ENCODE measurements around the gene LCN1. TPM values are rescaled to one million over a fixed set of nuclear protein-coding genes. Genes with fewer than 3 reads are reported as not detected.

LCN1 gene
- total and polyA plus RNA-seq, 3 donors from 2014 or later: 2.7 TPM; not detected in 2

GRCh38 chr9:135499326-135500070 is 21.7 kb upstream of the LCN1 start:
- H3K27me3 ChIP-seq: no peaks in the 10 kb centered on the region
- TF ChIP-seq POLR2A (IDR thresholded peaks at IDR 0.05) (no peak), CTCF (IDR thresholded peaks at IDR 0.05) (peak in 1 of 3 experiments; percentile 29)
- intact Hi-C loops (cut with DNase I; ENCODE audit: low total_unique reads): no loop called here
- no peaks in the 10 kb centered on the region for H3K9me3 ChIP-seq
- no peaks in the 10 kb centered on the region for H3K36me3 ChIP-seq (ENCODE audit: low read depth, missing control alignments)
- 2 to 3% methylated on average over 15 to 42 of the region's 58 CpGs for WGBS, 2 donors
- H3K4me1 ChIP-seq: peaks cover 12% of the 10 kb centered on the region
- peak overlapping the region in 1 of 2 donors; percentile 57 for H3K27ac ChIP-seq
- H3K4me3 ChIP-seq: peak overlapping the region; percentile 77 to 90
- DNase-seq: peak; percentile 97

- TF ChIP-seq POLR2A (IDR thresholded peaks at IDR 0.05): no peak
- no peak for TF ChIP-seq CTCF (IDR thresholded peaks at IDR 0.05)
- DNase-seq: no peak
- Histone ChIP-seq H3K27ac (peak overlapping the region in 1 of 2 donors; percentile 57), H3K27me3 (no peaks in the 10 kb centered on the region), H3K9me3 (no peaks in the 10 kb centered on the region), H3K4me1 (peaks cover 12% of the 10 kb centered on the region), H3K4me3 (peak overlapping the region; percentile 77 to 90), H3K36me3 (ENCODE audit: low read depth, missing control alignments) (no peaks in the 10 kb centered on the region)
- 0 to 1% methylated on average over 11 to 29 of the region's 29 CpGs for WGBS, 2 donors
- intact Hi-C loops (cut with DNase I; ENCODE audit: low total_unique reads): no loop called here
Observed at GRCh38 chr9:135500071-135500524, 21.1 kb upstream of the LCN1 start.

GRCh38 chr9:135500525-135501260 is 20.5 kb upstream of the LCN1 start, which contains the start of gene MRPS2:
MRPS2 (plus strand) TSS chr9:135500682; CDS start chr9:135500711, 29 bp downstream.
- Histone ChIP-seq H3K4me1 (peaks cover 12% of the 10 kb centered on the region), H3K9me3 (no peaks in the 10 kb centered on the region), H3K27ac (peak within 1 kb of the TSS; percentile 28 to 57), H3K36me3 (ENCODE audit: low read depth, missing control alignments) (no peaks in the 10 kb centered on the region), H3K4me3 (peak within 1 kb of the TSS; percentile 77 to 90), H3K27me3 (no peaks in the 10 kb centered on the region)
- intact Hi-C loops (cut with DNase I; ENCODE audit: low total_unique reads): no loop called here
- TF ChIP-seq POLR2A (IDR thresholded peaks at IDR 0.05): no peak
- peak; percentile 81 to 84 (median 82) for TF ChIP-seq CTCF (IDR thresholded peaks at IDR 0.05)
- WGBS, 2 donors: 0% methylated on average over 49 of the region's 92 CpGs; no CpG with 5 or more reads in 1 of the 2 donors
- peak; percentile 88 for DNase-seq

GRCh38 chr9:135501261-135502167 is 19.7 kb upstream of the LCN1 start:
- TF ChIP-seq POLR2A (IDR thresholded peaks at IDR 0.05) (no peak), CTCF (IDR thresholded peaks at IDR 0.05) (no peak)
- DNase-seq: no peak
- peak overlapping the region in 1 of 2 donors; percentile 28 for H3K27ac ChIP-seq
- H3K9me3 ChIP-seq: no peaks in the 10 kb centered on the region
- H3K4me3 ChIP-seq: peak overlapping the region; percentile 77 to 90
- H3K4me1 ChIP-seq: peaks cover 12% of the 10 kb centered on the region
- H3K36me3 ChIP-seq (ENCODE audit: low read depth, missing control alignments): no peaks in the 10 kb centered on the region
- 39 to 45% methylated on average over 8 to 38 of the region's 38 CpGs for WGBS, 2 donors
- intact Hi-C loops (cut with DNase I; ENCODE audit: low total_unique reads): no loop called here
- no peaks in the 10 kb centered on the region for H3K27me3 ChIP-seq
